HG02642 (cell line): ENCODE data around the gene INHBB.

ENCODE experiments used
- ATAC-seq: cut with Tn5 transposase; IDR thresholded peaks from one replicate; pipeline ENCODE4 v1.9.1; 2021; ENCODE audit warnings: mild to moderate bottlenecking; ENCODE audit not compliant: unreplicated experiment, poor library complexity

The INHBB gene

GRCh38 chr2:120334068-120334467 is 11.9 kb upstream of the INHBB start:
- ATAC-seq = no peak

DNA sequence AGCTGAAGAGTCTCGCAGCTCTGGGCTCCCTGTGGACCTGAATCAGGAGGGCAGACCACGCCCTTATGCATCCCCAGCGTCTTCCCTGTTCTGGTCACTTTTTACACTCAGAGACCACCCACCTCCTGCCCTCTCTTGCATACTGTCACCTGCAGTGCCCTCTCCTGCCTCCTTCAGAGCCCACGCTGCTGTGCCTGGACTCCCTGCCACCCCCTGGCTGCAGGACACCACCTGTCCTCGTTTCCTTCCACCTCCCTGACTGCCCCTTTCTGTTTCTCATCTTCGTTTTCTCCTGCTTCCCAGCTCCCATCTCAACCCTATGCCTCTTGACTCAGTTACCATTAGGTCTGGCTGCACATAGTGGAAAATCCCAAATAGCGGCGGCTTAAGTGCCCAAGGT is 9.2 kb upstream of the INHBB start:
- no peak for ATAC-seq

GRCh38 chr2:120338015-120338414 is 7.9 kb upstream of the INHBB start:
- no peak for ATAC-seq

- no peak for ATAC-seq
Observed at GRCh38 chr2:120341977-120342376, 4.0 kb upstream of the INHBB start.

GRCh38 chr2:120342446-120342845 is 3.5 kb upstream of the INHBB start:
- ATAC-seq = no peak

DNA sequence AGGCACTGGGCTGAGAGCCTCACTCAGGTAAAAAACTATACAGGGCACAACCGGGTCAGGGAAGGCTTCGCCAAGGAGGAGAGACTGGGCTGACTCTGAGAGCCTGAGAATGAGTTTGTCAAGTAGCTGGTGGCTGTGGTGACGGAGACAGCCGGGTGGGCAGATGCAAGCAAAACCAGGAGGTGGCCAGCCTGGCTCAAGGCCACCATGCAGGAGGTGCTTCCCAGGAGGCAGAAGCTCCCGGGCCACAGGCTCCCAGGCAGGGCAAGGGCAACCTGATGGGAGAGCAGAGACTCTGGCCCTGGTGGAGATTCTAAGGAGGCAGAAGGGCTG is 2.9 kb upstream of the INHBB start:
- ATAC-seq = no peak

DNA sequence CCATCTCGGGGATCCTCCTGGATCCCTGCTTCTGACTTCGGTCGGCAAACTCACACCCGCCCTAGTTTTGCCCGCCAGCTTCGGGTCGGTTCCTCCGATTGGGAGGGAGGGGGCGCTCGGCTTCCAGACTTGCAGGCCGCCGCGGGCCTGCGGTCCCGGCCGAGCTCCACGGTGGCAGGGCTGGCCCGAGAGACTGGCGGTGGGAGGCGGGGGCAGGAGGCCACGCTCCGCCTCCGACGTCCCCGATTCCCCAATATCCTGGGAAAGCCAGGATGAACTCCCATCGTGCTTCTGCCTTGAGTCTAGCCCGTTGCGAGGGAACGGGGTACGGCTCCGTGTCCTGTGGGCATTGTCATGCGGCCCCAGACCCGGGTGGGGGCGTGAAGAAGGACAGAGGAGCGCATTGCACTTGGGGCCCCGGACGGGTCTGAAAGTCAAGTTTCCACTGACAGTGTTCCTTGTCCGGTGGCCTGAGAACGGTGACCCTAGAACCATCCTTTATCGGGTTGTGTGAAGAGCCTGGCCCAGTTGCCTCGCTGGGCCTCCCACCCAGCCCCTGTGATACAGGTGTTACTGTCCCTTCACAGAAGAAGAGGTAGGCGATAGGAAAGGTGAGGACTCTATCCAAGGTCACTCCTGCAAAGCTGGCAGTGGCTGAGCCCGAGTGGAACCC is 2.4 kb upstream of the INHBB start:
- ATAC-seq = peak; percentile 57

GRCh38 chr2:120344214-120344975 is 1.5 kb upstream of the INHBB start:
- ATAC-seq = no peak

DNA sequence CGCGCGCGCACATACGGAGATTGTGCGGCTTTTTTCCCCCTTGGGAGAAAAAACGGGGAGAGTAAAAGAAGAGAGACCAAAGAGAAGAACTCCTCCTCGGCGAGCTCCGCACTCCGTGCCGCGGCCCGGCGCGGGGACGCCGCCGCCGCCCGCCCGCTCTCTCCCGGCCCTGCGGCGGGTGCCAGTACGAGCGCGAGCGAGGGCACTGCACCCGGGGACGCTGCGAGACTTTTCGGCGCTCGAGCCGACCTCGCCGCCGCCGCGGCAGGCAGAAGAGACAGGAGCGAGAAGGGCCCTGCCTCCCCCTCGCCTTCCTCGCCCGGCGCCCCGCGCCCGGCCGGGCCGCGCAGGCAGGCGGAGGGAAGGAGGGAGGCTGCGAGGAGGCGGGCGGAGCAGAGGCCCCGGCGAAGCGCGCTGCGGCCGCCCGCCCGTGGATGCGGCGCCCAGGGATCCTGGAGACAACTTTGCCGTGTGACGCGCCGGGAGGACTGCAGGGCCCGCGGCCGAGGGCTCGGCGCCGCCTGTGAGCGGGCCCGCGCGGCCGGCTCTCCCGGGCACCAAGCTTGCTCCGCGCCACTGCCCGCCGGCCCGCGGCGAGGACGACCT is 857 bp upstream of the INHBB start:
- no peak for ATAC-seq

DNA sequence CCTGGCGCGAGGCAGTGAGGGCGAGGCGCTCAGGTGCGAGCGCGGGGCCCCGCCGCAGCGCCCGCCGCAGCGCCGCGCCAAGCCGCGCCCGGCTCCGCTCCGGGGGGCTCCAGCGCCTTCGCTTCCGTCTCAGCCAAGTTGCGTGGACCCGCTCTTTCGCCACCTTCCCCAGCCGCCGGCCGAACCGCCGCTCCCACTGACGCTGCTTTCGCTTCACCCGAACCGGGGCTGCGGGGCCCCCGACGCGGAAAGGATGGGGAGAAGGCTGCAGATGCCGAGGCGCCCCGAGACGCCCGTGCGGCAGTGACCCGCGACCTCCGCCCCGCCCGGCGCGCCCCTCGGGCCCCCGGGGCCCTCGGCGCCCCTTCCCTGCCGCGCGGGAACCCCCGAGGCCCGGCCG is 328 bp upstream of the INHBB start:
- ATAC-seq = no peak

- no peak for ATAC-seq
Observed at GRCh38 chr2:120346667-120347358, 877 bp downstream of the INHBB start.

DNA sequence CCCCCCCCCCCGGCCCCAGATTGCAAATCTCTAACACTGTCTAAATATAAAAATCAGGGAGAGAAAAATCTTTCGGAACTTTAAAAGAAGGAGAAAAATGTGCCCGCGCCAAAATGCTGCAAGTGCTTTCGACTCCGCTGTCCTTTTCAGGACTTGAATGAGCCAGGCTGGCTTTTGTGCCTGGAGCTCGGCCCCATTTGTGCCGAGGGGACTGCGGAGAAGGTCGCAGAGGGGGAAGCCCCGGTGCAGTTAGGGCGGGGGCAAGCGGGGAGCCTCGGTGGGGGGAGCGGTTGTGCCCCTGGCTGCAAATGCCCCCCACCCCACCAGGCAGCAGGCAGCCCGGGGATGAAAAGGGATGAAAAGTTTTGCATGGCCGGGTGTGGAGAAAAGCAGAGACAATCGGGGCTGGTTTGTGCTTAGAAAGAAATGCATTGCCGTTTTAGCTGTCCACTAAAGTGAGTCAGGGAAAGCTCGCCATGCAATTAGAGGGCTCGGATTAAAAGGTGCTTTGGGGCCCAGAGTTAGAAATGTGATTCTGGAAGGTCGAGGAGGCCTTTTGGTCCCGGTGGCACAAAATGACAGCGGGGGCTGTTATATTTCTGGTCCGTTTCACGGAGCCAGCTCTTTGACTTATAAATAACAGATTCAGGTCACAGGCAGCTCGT is 1.6 kb downstream of the INHBB start:
- ATAC-seq = no peak

GRCh38 chr2:120348134-120348736 is 2.3 kb downstream of the INHBB start:
- ATAC-seq = no peak

- no peak for ATAC-seq
Observed at GRCh38 chr2:120348737-120349439, 3.0 kb downstream of the INHBB start.

GRCh38 chr2:120349440-120349921 is 3.5 kb downstream of the INHBB start:
- ATAC-seq = no peak

DNA sequence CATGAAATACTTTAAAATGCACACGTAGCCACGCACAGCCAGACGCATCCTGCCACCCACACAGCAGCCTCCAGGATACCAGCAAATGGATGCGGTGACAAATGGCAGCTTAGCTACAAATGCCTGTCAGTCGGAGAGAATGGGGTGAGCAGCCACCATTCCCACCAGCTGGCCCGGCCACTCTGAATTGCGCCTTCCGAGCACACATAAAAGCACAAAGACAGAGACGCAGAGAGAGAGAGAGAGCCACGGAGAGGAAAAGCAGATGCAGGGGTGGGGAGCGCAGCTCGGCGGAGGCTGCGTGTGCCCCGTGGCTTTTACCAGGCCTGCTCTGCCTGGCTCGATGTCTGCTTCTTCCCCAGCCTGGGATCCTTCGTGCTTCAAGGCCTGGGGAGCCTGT is 4.1 kb downstream of the INHBB start:
- ATAC-seq = no peak

- no peak for ATAC-seq
Observed at GRCh38 chr2:120350801-120351320, 4.9 kb downstream of the INHBB start.

GRCh38 chr2:120352696-120353590 is 7.0 kb downstream of the INHBB start:
- no peak for ATAC-seq
